OCI-LY3 (cell line): Measurements from ENCODE around the gene ARL10.

Experiments
- H2AFZ ChIP-seq: fragments of 200-600, 300-600 bp; shearing (Covaris generic); 2 replicates; pipeline ENCODE4 v1.6.0; 2014; ENCODE audit warnings: antibody characterized with exemption, low read depth, low read length
- H3K27ac ChIP-seq: fragments of 200-600, 300-600 bp; sonication (generic); 2 replicates; pipeline ENCODE4 v1.5.1; 2014; ENCODE audit warnings: mild to moderate bottlenecking, low read length, moderate library complexity, mixed read lengths
- H3K27me3 ChIP-seq: fragments of 200-600, 300-600 bp; sonication (generic); 2 replicates; pipeline ENCODE4 v1.6.1; 2014; ENCODE audit warnings: low read depth, low read length, mixed read lengths
- H3K36me3 ChIP-seq: fragments of 200-600, 300-600 bp; sonication (generic); replicated peaks from 2 replicates; pipeline ENCODE3; 2014; ENCODE audit warnings: low read depth, low read length, mixed read lengths
- H3K4me1 ChIP-seq: fragments of 300-600, 200-600 bp; sonication (generic); 2 replicates; pipeline ENCODE4 v1.6.1; 2014; ENCODE audit warnings: low read length, mixed read lengths
- H3K4me2 ChIP-seq: fragments of 200-600, 300-600 bp; sonication (generic); 2 replicates; pipeline ENCODE4 v1.6.1; 2014; ENCODE audit warnings: low read length, mixed read lengths
- H3K4me3 ChIP-seq: fragments of 300-600, 200-600 bp; sonication (generic); 2 replicates; pipeline ENCODE4 v1.5.1; 2014; ENCODE audit warnings: antibody characterized with exemption, mild to moderate bottlenecking, low read length, moderate library complexity
- H3K79me2 ChIP-seq: fragments of 300-600, 200-600 bp; shearing (Covaris generic); 2 replicates; pipeline ENCODE4 v1.6.1; 2014; ENCODE audit warnings: mild to moderate bottlenecking, low read length, mixed read lengths
- H3K9ac ChIP-seq: fragments of 300-600, 200-600 bp; shearing (Covaris generic); 2 replicates; pipeline ENCODE4 v1.6.0; 2014; ENCODE audit warnings: mild to moderate bottlenecking, low read length, moderate library complexity
- H3K9me3 ChIP-seq: fragments of 200-600, 300-600 bp; shearing (Covaris generic); 2 replicates; pipeline ENCODE4 v1.6.1; 2014; ENCODE audit warnings: low read length, mixed read lengths; ENCODE audit not compliant: insufficient read depth
- H4K20me1 ChIP-seq: fragments of 200-600, 300-600 bp; sonication (generic); 2 replicates; pipeline ENCODE4 v1.6.1; 2016; ENCODE audit warnings: low read length, mixed read lengths; ENCODE audit not compliant: insufficient read depth
- EZH2phosphoT487 ChIP-seq: fragments of 200-600 bp; shearing (Covaris generic); IDR thresholded peaks from 2 replicates; pipeline ENCODE4 v1.6.1; 2018; ENCODE audit warnings: antibody characterized with exemption, mixed run types, low read depth
- TF ChIP-seq, protein P1 (sequence below): fragments of 200-600, 300-600 bp; sonication (generic); IDR thresholded peaks from 2 replicates; pipeline ENCODE4 v1.5.1; 2014; ENCODE audit warnings: antibody characterized with exemption, low read length, low read depth

Gene ARL10

GRCh38 chr5:176384366-176384930 is 19.2 kb downstream of the ARL10 start:
- H3K9ac ChIP-seq: no peak overlapping the region
- H4K20me1 ChIP-seq: no peaks in the 10 kb centered on the region
- H3K36me3 ChIP-seq: peaks cover 62% of the 10 kb centered on the region
- peaks cover 21% of the 10 kb centered on the region for H3K4me1 ChIP-seq
- no peak overlapping the region for H2AFZ ChIP-seq
- H3K27me3 ChIP-seq: no peaks in the 10 kb centered on the region
- no peak overlapping the region for H3K4me2 ChIP-seq
- H3K9me3 ChIP-seq: no peaks in the 10 kb centered on the region
- no peak for TF ChIP-seq EZH2phosphoT487
- TF ChIP-seq, protein P1, sequence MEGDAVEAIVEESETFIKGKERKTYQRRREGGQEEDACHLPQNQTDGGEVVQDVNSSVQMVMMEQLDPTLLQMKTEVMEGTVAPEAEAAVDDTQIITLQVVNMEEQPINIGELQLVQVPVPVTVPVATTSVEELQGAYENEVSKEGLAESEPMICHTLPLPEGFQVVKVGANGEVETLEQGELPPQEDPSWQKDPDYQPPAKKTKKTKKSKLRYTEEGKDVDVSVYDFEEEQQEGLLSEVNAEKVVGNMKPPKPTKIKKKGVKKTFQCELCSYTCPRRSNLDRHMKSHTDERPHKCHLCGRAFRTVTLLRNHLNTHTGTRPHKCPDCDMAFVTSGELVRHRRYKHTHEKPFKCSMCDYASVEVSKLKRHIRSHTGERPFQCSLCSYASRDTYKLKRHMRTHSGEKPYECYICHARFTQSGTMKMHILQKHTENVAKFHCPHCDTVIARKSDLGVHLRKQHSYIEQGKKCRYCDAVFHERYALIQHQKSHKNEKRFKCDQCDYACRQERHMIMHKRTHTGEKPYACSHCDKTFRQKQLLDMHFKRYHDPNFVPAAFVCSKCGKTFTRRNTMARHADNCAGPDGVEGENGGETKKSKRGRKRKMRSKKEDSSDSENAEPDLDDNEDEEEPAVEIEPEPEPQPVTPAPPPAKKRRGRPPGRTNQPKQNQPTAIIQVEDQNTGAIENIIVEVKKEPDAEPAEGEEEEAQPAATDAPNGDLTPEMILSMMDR: no peak
- H3K27ac ChIP-seq: no peak overlapping the region
- H3K4me3 ChIP-seq: no peak overlapping the region
- peaks cover 43% of the 10 kb centered on the region for H3K79me2 ChIP-seq

- TF ChIP-seq, protein P1: no peak
- no peak for TF ChIP-seq EZH2phosphoT487
- Histone ChIP-seq H2AFZ (no peak overlapping the region), H4K20me1 (no peaks in the 10 kb centered on the region), H3K4me2 (no peak overlapping the region), H3K4me3 (no peak overlapping the region), H3K9me3 (no peaks in the 10 kb centered on the region), H3K4me1 (peaks cover 16% of the 10 kb centered on the region), H3K27ac (no peak overlapping the region), H3K36me3 (peaks cover 60% of the 10 kb centered on the region), H3K27me3 (no peaks in the 10 kb centered on the region), H3K79me2 (peaks cover 48% of the 10 kb centered on the region), H3K9ac (no peak overlapping the region)
These were observed 19.7 kb downstream of the ARL10 start for GRCh38 chr5:176384991-176385390.

GRCh38 chr5:176386491-176386890 is 21.2 kb downstream of the ARL10 start:
- peaks cover 64% of the 10 kb centered on the region for H3K36me3 ChIP-seq
- H3K27ac ChIP-seq: no peak overlapping the region
- H2AFZ ChIP-seq: no peak overlapping the region
- peaks cover 11% of the 10 kb centered on the region for H3K4me1 ChIP-seq
- no peaks in the 10 kb centered on the region for H4K20me1 ChIP-seq
- peaks cover 61% of the 10 kb centered on the region for H3K79me2 ChIP-seq
- H3K4me3 ChIP-seq: peak overlapping the region; percentile 96
- TF ChIP-seq EZH2phosphoT487: no peak
- TF ChIP-seq, protein P1: no peak
- H3K4me2 ChIP-seq: peak overlapping the region; percentile 96
- no peaks in the 10 kb centered on the region for H3K27me3 ChIP-seq
- H3K9me3 ChIP-seq: no peaks in the 10 kb centered on the region
- peak overlapping the region; percentile 98; the same call in 1 of the 2 replicates for H3K9ac ChIP-seq

DNA sequence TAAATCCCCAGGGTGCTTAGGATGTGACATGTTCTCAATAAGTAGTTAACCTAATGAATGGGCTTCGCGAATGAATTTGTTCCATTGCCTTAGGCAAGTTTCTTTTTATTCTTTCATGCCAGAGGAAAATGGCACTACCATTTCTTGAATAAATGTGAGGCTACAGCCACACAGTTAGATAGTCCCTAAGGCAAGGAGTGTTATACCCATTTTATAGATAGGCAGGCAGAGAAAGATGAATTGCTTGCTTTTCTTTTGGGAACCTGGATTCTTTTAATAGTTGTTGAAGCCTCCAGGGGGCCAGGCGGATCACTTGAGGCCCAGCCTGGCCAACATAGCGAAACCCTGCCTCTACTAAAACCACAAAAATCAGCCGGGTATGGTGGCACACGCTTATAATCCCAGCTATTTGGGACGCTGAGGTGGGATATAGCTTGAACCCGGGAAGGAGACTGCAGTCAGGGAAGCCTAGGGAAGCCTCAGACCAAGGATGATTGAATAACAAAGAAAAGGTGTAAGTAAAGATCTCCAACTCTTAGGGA is 22.2 kb downstream of the ARL10 start:
- Histone ChIP-seq H3K9ac (peak overlapping the region; percentile 98), H3K4me3 (peak overlapping the region; percentile 96), H3K79me2 (peaks cover 61% of the 10 kb centered on the region), H4K20me1 (no peaks in the 10 kb centered on the region), H3K36me3 (peaks cover 59% of the 10 kb centered on the region), H3K27ac (peak overlapping the region; percentile 92; the same call in 1 of the 2 replicates), H3K4me1 (peaks cover 11% of the 10 kb centered on the region), H2AFZ (no peak overlapping the region), H3K4me2 (peak overlapping the region; percentile 96), H3K9me3 (no peaks in the 10 kb centered on the region), H3K27me3 (no peaks in the 10 kb centered on the region)
- TF ChIP-seq, protein P1: no peak
- TF ChIP-seq EZH2phosphoT487: no peak
